HG03469 (cell line): Measurements from ENCODE around the gene SLC38A4.
"Not testable (repeated sequence)": the region's sequence is repeated elsewhere in the genome, so short reads cannot be mapped to it uniquely, and the experiment has no call there.

ENCODE experiments used
- ATAC-seq: cut with Tn5 transposase; IDR thresholded peaks from one replicate; pipeline ENCODE4 v1.9.1; 2021; ENCODE audit warnings: mild to moderate bottlenecking, moderate library complexity, moderate number of reproducible peaks; ENCODE audit not compliant: unreplicated experiment

Gene SLC38A4

GRCh38 chr12:46779063-46779462 lies 46.7 kb downstream of the SLC38A4 start:
- no peak for ATAC-seq

- ATAC-seq: no peak
These were observed 47.4 kb downstream of the SLC38A4 start for GRCh38 chr12:46778415-46778814.

- ATAC-seq: no peak
These were observed 48.2 kb downstream of the SLC38A4 start for GRCh38 chr12:46777587-46777986.

GRCh38 chr12:46775796-46776195 lies 50.0 kb downstream of the SLC38A4 start:
- no peak for ATAC-seq

- ATAC-seq: no peak
These were observed 51.5 kb downstream of the SLC38A4 start for GRCh38 chr12:46774322-46774633.

- no peak for ATAC-seq
These were observed 52.0 kb downstream of the SLC38A4 start for GRCh38 chr12:46773586-46774321.

GRCh38 chr12:46771268-46771827 lies 54.4 kb downstream of the SLC38A4 start:
- no peak for ATAC-seq

GRCh38 chr12:46770501-46771183 lies 55.2 kb downstream of the SLC38A4 start:
- no peak for ATAC-seq

GRCh38 chr12:46764005-46764404 lies 61.8 kb downstream of the SLC38A4 start:
- no peak for ATAC-seq

GRCh38 chr12:46763230-46763629 lies 62.6 kb downstream of the SLC38A4 start:
- no peak for ATAC-seq

- no peak for ATAC-seq
These were observed 71.2 kb downstream of the SLC38A4 start for GRCh38 chr12:46754550-46754949.

GRCh38 chr12:46752396-46752795 lies 73.4 kb downstream of the SLC38A4 start:
- ATAC-seq: no peak

- ATAC-seq: no peak
These were observed 74.6 kb downstream of the SLC38A4 start for GRCh38 chr12:46751173-46751572.

- ATAC-seq: no peak
These were observed 76.5 kb downstream of the SLC38A4 start for GRCh38 chr12:46749322-46749721.

GRCh38 chr12:46744283-46744682 lies 81.5 kb downstream of the SLC38A4 start:
- no peak for ATAC-seq

- no peak for ATAC-seq
These were observed 82.3 kb downstream of the SLC38A4 start for GRCh38 chr12:46743456-46743855.

GRCh38 chr12:46742271-46742670 lies 83.5 kb downstream of the SLC38A4 start:
- not testable (repeated sequence) for ATAC-seq

GRCh38 chr12:46725332-46725731 lies 100.5 kb downstream of the SLC38A4 start:
- ATAC-seq: no peak

GRCh38 chr12:46723629-46724419 lies 102.0 kb downstream of the SLC38A4 start:
- no peak for ATAC-seq

- ATAC-seq: no peak
These were observed 103.2 kb downstream of the SLC38A4 start for GRCh38 chr12:46722394-46723185.

GRCh38 chr12:46718495-46718894 lies 107.3 kb downstream of the SLC38A4 start:
- ATAC-seq: no peak
